WTC11 (cell line): ENCODE results near the gene MYO15A. TPM values are rescaled to one million over a fixed set of nuclear protein-coding genes. Genes with fewer than 3 reads are reported as not detected.
A peak's percentile ranks its signal among the peaks of the same experiment; 100 is the strongest.

Experiments
- ATAC-seq: fragments of 200-7000 bp; cut with Tn5 transposase; 2 replicates; pipeline ENCODE4 v1.10.0; 2021; ENCODE audit warnings: mild to moderate bottlenecking, moderate library complexity
- CTCF ChIA-PET: fragments of 300-600 bp; sonication (Branson Sonifier 250); formaldehyde crosslinking; loops from one replicate; lab custom pipeline; 2021; ENCODE audit warnings: antibody characterized with exemption; lab: Charles Lee
- POLR2A ChIA-PET: fragments of 350-600 bp; sonication (Branson Sonifier 250); formaldehyde crosslinking; loops from one replicate; lab custom pipeline; 2021; ENCODE audit warnings: antibody characterized with exemption; lab: Charles Lee
- DNase-seq: peaks from one replicate; pipeline ENCODE4 v3.0.0; 2021; ENCODE audit warnings: low spot score
- H3K27ac Mint-ChIP-seq: 2 replicates; pipeline ENCODE4 v1.8.0; 2021; ENCODE audit warnings: mixed read lengths
- H3K27me3 Mint-ChIP-seq: 2 replicates; pipeline ENCODE4 v1.8.0; 2021; ENCODE audit warnings: low read depth, mild to moderate bottlenecking, moderate library complexity, mixed read lengths
- H3K36me3 Mint-ChIP-seq: 2 replicates; pipeline ENCODE4 v1.8.0; 2021; ENCODE audit warnings: mixed read lengths
- H3K4me1 Mint-ChIP-seq: 2 replicates; pipeline ENCODE4 v1.8.0; 2022; ENCODE audit warnings: mixed read lengths
- H3K4me3 Mint-ChIP-seq: 2 replicates; pipeline ENCODE4 v1.8.0; 2021; ENCODE audit warnings: mild to moderate bottlenecking, moderate library complexity, mixed read lengths
- H3K9me3 Mint-ChIP-seq: 2 replicates; pipeline ENCODE4 v1.8.0; 2021; ENCODE audit warnings: mixed read lengths
- AR ChIP-seq: fragments of 250-450 bp; sonication (Bioruptor Pico); IDR thresholded peaks from 2 replicates; pipeline ENCODE4 v1.9.0; 2021; ENCODE audit warnings: mild to moderate bottlenecking
- ESRRA ChIP-seq: sonication (generic); formaldehyde crosslinking; IDR thresholded peaks from 2 replicates; pipeline ENCODE4 v1.8.1; 2022; ENCODE audit warnings: mild to moderate bottlenecking, missing genetic modification reagents, borderline replicate concordance
- SMAD3 ChIP-seq: sonication (generic); formaldehyde crosslinking; IDR thresholded peaks from 2 replicates; pipeline ENCODE4 v1.8.0; 2022; ENCODE audit warnings: missing genetic modification reagents, mild to moderate bottlenecking, borderline replicate concordance
- SMAD4 ChIP-seq: sonication (generic); formaldehyde crosslinking; IDR thresholded peaks from 2 replicates; pipeline ENCODE4 v1.8.0; 2022; ENCODE audit warnings: mild to moderate bottlenecking, missing genetic modification reagents
- TEAD4 ChIP-seq: sonication (generic); formaldehyde crosslinking; IDR thresholded peaks from 2 replicates; pipeline ENCODE4 v1.8.0; 2022; ENCODE audit warnings: mild to moderate bottlenecking, missing genetic modification reagents
- ZNF121 ChIP-seq: sonication (generic); formaldehyde crosslinking; IDR thresholded peaks from 2 replicates; pipeline ENCODE4 v1.8.0; 2023; ENCODE audit warnings: missing genetic modification reagents
- ZNF138 ChIP-seq: sonication (generic); formaldehyde crosslinking; conservative IDR thresholded peaks from 2 replicates; pipeline ENCODE4 v1.8.1; 2022; ENCODE audit warnings: mild to moderate bottlenecking, moderate library complexity, missing genetic modification reagents
- total RNA-seq: library from RNA; stranded (reverse); gene quantifications from 3 replicates; pipeline ENCODE4 v1.2.3, GENCODE V29; 2021
- TF ChIP-seq, protein P1 (sequence below): sonication (generic); formaldehyde crosslinking; IDR thresholded peaks from 2 replicates; pipeline ENCODE4 v1.8.1; 2023; ENCODE audit warnings: mild to moderate bottlenecking, moderate library complexity, missing genetic modification reagents
- TF ChIP-seq, protein P2 (sequence below): fragments of 250-450 bp; sonication (Bioruptor Pico); conservative IDR thresholded peaks from 2 replicates; pipeline ENCODE4 v1.9.0; 2021; ENCODE audit warnings: mild to moderate bottlenecking
- TF ChIP-seq, protein P3 (sequence below): sonication (generic); formaldehyde crosslinking; IDR thresholded peaks from 2 replicates; pipeline ENCODE4 v1.8.0; 2022; ENCODE audit warnings: mild to moderate bottlenecking, missing genetic modification reagents
- TF ChIP-seq, protein P4 (sequence below): sonication (generic); formaldehyde crosslinking; IDR thresholded peaks from 2 replicates; pipeline ENCODE4 v1.8.1; 2023; ENCODE audit warnings: mild to moderate bottlenecking, missing genetic modification reagents, moderate library complexity

The MYO15A gene
- total RNA-seq, 1 experiment from 2014 or later, result 2.6 TPM

- TF ChIP-seq, protein P1, sequence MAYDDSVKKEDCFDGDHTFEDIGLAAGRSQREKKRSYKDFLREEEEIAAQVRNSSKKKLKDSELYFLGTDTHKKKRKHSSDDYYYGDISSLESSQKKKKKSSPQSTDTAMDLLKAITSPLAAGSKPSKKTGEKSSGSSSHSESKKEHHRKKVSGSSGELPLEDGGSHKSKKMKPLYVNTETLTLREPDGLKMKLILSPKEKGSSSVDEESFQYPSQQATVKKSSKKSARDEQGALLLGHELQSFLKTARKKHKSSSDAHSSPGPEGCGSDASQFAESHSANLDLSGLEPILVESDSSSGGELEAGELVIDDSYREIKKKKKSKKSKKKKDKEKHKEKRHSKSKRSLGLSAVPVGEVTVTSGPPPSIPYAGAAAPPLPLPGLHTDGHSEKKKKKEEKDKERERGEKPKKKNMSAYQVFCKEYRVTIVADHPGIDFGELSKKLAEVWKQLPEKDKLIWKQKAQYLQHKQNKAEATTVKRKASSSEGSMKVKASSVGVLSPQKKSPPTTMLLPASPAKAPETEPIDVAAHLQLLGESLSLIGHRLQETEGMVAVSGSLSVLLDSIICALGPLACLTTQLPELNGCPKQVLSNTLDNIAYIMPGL, result no peak
- TF ChIP-seq, protein P2, sequence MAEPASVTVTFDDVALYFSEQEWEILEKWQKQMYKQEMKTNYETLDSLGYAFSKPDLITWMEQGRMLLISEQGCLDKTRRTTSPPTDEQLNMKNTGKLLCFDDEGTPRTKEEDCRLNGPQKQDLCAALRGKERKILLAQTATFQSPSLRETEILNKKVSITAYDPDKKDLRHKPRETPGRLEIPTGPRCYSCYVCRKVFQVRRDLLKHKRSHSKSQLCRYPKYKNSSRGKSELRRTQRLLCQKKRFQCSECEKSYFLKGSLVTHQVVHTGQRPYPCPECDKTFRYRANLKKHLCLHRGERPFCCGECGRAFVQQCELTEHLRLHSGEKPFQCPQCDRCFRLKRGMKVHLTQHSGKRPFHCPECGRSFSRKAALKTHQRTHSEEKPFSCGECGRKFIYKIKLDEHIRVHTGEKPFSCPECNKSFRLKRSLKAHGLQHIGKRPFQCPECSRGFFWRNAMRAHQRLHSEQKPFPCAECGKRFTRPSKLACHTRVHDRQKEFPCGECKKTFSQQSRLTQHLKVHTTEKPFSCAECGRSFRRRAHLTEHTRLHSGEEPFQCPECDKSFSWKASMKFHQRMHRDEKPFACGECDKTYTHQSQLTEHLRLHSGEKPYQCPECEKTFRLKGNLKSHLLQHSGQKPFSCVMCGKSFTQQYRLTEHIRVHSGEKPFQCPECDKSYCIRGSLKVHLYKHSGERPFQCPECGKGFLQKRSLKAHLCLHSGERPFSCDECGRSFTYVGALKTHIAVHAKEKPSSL (CRISPR knock-in tag), result no peak
- TF ChIP-seq ZNF138 (CRISPR knock-in tag), result no peak
Observed at GRCh38 chr17:18065546-18065945, 43.0 kb upstream of the MYO15A start (continued).

- Mint-ChIP-seq H3K4me3 (no peak overlapping the region), H3K27ac (no peak overlapping the region), H3K9me3 (no peaks in the 10 kb centered on the region), H3K27me3 (no peaks in the 10 kb centered on the region), H3K36me3 (peaks cover 11% of the 10 kb centered on the region), H3K4me1 (peaks cover 5% of the 10 kb centered on the region)
- TF ChIP-seq SMAD3 (CRISPR knock-in tag) (no peak), ESRRA (CRISPR knock-in tag) (no peak), SMAD4 (no peak), AR (CRISPR knock-in tag) (no peak)
- ChIA-PET POLR2A (no interaction called here), CTCF (no interaction called here)
- DNase-seq, result no peak
- no peak for ATAC-seq
Observed at GRCh38 chr17:18066866-18067265, 41.7 kb upstream of the MYO15A start.

GRCh38 chr17:18069101-18069500 lies 39.5 kb upstream of the MYO15A start:
- no peak for ATAC-seq
- Mint-ChIP-seq H3K27me3 (no peaks in the 10 kb centered on the region), H3K27ac (no peak overlapping the region), H3K4me3 (no peak overlapping the region), H3K9me3 (no peaks in the 10 kb centered on the region)
- CTCF ChIA-PET, result no interaction called here
- TF ChIP-seq ZNF121, result 0 out of 2 replicates have a peak, but pooled peaks have one; percentile 26
- TF ChIP-seq, protein P3, sequence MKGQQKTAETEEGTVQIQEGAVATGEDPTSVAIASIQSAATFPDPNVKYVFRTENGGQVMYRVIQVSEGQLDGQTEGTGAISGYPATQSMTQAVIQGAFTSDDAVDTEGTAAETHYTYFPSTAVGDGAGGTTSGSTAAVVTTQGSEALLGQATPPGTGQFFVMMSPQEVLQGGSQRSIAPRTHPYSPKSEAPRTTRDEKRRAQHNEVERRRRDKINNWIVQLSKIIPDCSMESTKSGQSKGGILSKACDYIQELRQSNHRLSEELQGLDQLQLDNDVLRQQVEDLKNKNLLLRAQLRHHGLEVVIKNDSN (CRISPR knock-in tag), result no peak
- TF ChIP-seq, all 79 proteins: peak for 1
- Mint-ChIP-seq H3K36me3 (peaks cover 8% of the 10 kb centered on the region), H3K4me1 (peaks cover 5% of the 10 kb centered on the region)
- no peak for DNase-seq
- POLR2A ChIA-PET, result no interaction called here

DNA sequence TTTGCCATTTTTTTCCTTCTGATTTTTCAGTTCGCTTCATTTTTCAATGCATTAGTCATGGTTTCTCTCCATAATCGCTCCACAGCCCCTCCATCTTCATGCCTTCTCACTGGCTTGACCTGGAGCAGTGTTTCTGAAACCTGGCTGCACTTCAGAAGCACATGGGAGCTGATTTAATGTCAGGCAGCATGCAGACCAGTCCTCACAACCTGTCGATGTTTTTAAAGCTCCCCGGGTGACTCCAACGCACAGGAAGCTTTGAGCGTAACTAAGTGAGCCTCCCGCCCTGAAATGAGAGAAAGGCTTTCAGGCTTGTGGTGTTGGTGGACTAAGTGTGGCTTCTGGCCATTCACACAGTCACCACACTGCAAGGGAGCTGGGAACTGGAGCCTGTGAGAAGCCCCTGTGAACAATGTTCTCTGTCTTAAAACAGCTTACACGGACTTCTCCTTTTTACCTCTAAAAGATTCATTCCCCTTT lies 37.7 kb upstream of the MYO15A start:
- POLR2A ChIA-PET, result no interaction called here
- CTCF ChIA-PET, result interaction anchor here (0.6 to 0.7 kb wide), 2 partner anchors 39 to 70 kb away, joined by 3 read pairs; no protein-coding TSS in a partner anchor
- Mint-ChIP-seq H3K9me3 (no peaks in the 10 kb centered on the region), H3K27me3 (peaks cover 1% of the 10 kb centered on the region; the same call in 1 of the 2 replicates), H3K36me3 (no peaks in the 10 kb centered on the region), H3K27ac (no peak overlapping the region), H3K4me1 (peaks cover 5% of the 10 kb centered on the region), H3K4me3 (no peak overlapping the region)
- ATAC-seq (no peak; the same call in none of the 2 replicates), DNase-seq (no peak)
- TF ChIP-seq TEAD4, result no peak
- TF ChIP-seq, protein P4, sequence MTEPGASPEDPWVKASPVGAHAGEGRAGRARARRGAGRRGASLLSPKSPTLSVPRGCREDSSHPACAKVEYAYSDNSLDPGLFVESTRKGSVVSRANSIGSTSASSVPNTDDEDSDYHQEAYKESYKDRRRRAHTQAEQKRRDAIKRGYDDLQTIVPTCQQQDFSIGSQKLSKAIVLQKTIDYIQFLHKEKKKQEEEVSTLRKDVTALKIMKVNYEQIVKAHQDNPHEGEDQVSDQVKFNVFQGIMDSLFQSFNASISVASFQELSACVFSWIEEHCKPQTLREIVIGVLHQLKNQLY, result no peak
